Lower leg skin (tissue), 4 donors: ENCODE data around the gene NBR1. TPM values are rescaled to one million over a fixed set of nuclear protein-coding genes. Genes with fewer than 3 reads are reported as not detected.

ENCODE experiments used
- DNase-seq, 2 donors: peaks; one replicate each; pipeline ENCODE4 v3.0.0-alpha.2; 2019; ENCODE audit warnings: low spot score in 2 of 2
- H3K4me3 ChIP-seq: fragments of 200-600 bp; sonication (generic); 2 replicates; pipeline ENCODE4 v1.5.1; 2017; ENCODE audit warnings: mild to moderate bottlenecking, low read depth; ENCODE audit not compliant: poor library complexity, severe bottlenecking
- CTCF ChIP-seq, 3 donors: fragments of 450-650 bp; IDR thresholded peaks; one replicate each; pipeline ENCODE4 v1.5.1; 2016; ENCODE audit warnings: antibody characterized with exemption in 3 of 3, mild to moderate bottlenecking in 3 of 3, moderate library complexity in 2 of 3
- POLR2A ChIP-seq, 2 donors: fragments of 450-650 bp; IDR thresholded peaks; one replicate each; pipeline ENCODE4 v1.6.1; 2016 to 2017; ENCODE audit warnings: antibody characterized with exemption in 2 of 2, mild to moderate bottlenecking in 1 of 2, moderate library complexity in 1 of 2
- WGBS, 2 donors: methylation state at CpG; one replicate each; pipeline ENCODE4 v1.1.5; 2018; 5-methylcytosine and 5-hydroxymethylcytosine counted together
- intact Hi-C: fragments of 100-400 bp; cut with DNase I; formaldehyde crosslinking; loops from one replicate; pipeline ENCODE4 v1.15.0; 2023; ENCODE audit warnings: low total_unique reads
- total RNA-seq, 4 donors: library from RNA; depleted of rRNA; stranded (reverse); fragments of >200 nt; gene quantifications; one replicate each; pipeline ENCODE4 v1.1.0, GENCODE V29; 2016

Gene NBR1
- total RNA-seq, 4 donors from 2014 or later, result 84.3 to 101 (median 91.4) TPM

GRCh38 chr17:43213545-43213944, 42.5 kb downstream of the NBR1 start:
- no peak for DNase-seq
- 75 to 82% methylated on average over 2 of the region's 2 CpGs for WGBS, 2 donors
- H3K4me3 ChIP-seq, result no peak overlapping the region
- TF ChIP-seq CTCF (IDR thresholded peaks at IDR 0.05) (no peak), POLR2A (IDR thresholded peaks at IDR 0.05) (no peak)
- intact Hi-C loops, result loop anchor here (10.0 kb wide), 1 partner anchor 1671 kb away; no protein-coding TSS in a partner anchor

DNA sequence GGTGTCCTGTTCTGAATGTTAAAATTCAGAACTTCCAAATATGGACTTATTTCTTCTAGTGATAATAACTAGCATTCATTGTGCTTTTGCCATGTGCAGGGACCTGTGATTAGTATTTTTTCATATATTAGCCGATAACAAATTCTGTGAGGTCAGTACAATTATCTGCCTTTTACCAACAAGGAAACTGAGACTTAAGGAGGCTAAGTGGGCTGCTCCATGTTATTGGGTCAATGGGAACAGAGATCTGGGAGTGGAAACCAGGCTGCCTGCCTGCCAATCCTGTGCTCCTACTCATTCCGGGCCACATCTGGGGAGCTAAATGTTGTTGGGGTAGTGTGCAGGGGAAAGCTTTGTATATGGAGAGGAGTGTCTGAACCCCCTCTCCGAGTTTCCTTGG, 44.3 kb downstream of the NBR1 start:
- no peak for TF ChIP-seq CTCF (IDR thresholded peaks at IDR 0.05)
- TF ChIP-seq POLR2A (IDR thresholded peaks at IDR 0.05), result no peak
- H3K4me3 ChIP-seq, result no peak overlapping the region
- WGBS, 2 donors, result 93 to 96% methylated on average over 3 of the region's 3 CpGs
- no peak for DNase-seq
- intact Hi-C loops, result loop anchor here (10.0 kb wide), 1 partner anchor 1669 kb away; no protein-coding TSS in a partner anchor

GRCh38 chr17:43216369-43216761, 45.4 kb downstream of the NBR1 start:
- peak in 1 of 2 donors; percentile 14 for DNase-seq
- 83 to 91% methylated on average over 4 of the region's 4 CpGs for WGBS, 2 donors
- H3K4me3 ChIP-seq, result no peak overlapping the region
- intact Hi-C loops, result loop anchor here (10.0 kb wide), 1 partner anchor 1668 kb away; no protein-coding TSS in a partner anchor
- TF ChIP-seq CTCF (IDR thresholded peaks at IDR 0.05) (no peak), POLR2A (IDR thresholded peaks at IDR 0.05) (no peak)

GRCh38 chr17:43216762-43217613, 46.0 kb downstream of the NBR1 start:
- TF ChIP-seq POLR2A (IDR thresholded peaks at IDR 0.05) (no peak), CTCF (IDR thresholded peaks at IDR 0.05) (peak in 1 of 3 donors; percentile 10)
- intact Hi-C loops, result loop anchor here (10.0 kb wide), 1 partner anchor 1668 kb away; no protein-coding TSS in a partner anchor
- no peak overlapping the region for H3K4me3 ChIP-seq
- peak in 1 of 2 donors; percentile 42 for DNase-seq
- WGBS, 2 donors, result 87 to 91% methylated on average over 4 of the region's 4 CpGs

DNA sequence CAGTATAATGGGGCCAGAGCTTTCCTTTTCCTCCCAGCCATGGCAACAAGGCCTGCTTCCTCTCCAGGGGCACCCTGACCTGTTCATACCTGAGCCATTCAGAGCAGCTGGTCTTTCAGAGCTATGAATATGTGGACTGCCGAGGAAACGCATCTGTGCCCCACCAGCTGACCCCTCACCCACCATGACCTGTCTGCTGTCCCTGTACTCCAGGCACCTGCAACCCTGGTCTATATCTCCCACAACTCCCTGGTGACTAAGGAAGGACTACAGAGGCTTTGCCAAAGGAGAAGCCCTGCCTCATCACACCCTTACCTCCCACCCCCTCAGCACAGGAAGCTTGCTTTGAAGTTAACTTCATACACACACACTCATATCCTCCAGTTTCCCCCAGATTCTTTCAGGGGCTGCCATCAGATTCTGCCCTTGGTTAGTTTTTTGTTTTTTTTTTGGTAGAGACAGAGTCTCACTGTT, 46.6 kb downstream of the NBR1 start:
- intact Hi-C loops, result loop anchor here (10.0 kb wide), 1 partner anchor 1667 kb away; no protein-coding TSS in a partner anchor
- TF ChIP-seq POLR2A (IDR thresholded peaks at IDR 0.05) (no peak), CTCF (IDR thresholded peaks at IDR 0.05) (no peak)
- WGBS, 2 donors, result 92 to 93% methylated on average over 2 of the region's 2 CpGs
- no peak overlapping the region for H3K4me3 ChIP-seq
- DNase-seq, result peak in 1 of 2 donors; percentile 71
